ENCODE measurements around the gene KBTBD2.
"Not testable (repeated sequence)": the region's sequence is repeated elsewhere in the genome, so short reads cannot be mapped to it uniquely, and the experiment has no call there.

The KBTBD2 gene

GRCh38 chr7:32860090-32860489 lies 31.5 kb downstream of the KBTBD2 start:
- Histone ChIP-seq H3K9ac (ENCODE audit: low read depth in 1 of 2, low read length in 2 of 2) (no peak overlapping the region), H3K4me1 (ENCODE audit: control insufficient read depth in 2 of 2, insufficient read depth in 2 of 2, low read length in 2 of 2) (no peaks in the 10 kb centered on the region), H3K4me3 (ENCODE audit: low read length in 2 of 2) (no peak overlapping the region)

GRCh38 chr7:32858648-32859047 lies 32.9 kb downstream of the KBTBD2 start:
- Histone ChIP-seq H3K4me3 (ENCODE audit: low read length in 2 of 2) (no peak overlapping the region), H3K9ac (ENCODE audit: low read depth in 1 of 2, low read length in 2 of 2) (no peak overlapping the region), H3K36me3 (ENCODE audit: control insufficient read depth in 2 of 2, insufficient read depth in 2 of 2, low read length in 2 of 2) (no peaks in the 10 kb centered on the region), H3K9me3 (ENCODE audit: control insufficient read depth in 2 of 2, low read length in 2 of 2) (no peaks in the 10 kb centered on the region), H3K27ac (ENCODE audit: low read depth in 2 of 2, low read length in 2 of 2) (no peak overlapping the region), H3K4me1 (ENCODE audit: control insufficient read depth in 2 of 2, insufficient read depth in 2 of 2, low read length in 2 of 2) (no peaks in the 10 kb centered on the region), H3K27me3 (ENCODE audit: control insufficient read depth in 2 of 2, insufficient read depth in 2 of 2, low read length in 2 of 2) (no peaks in the 10 kb centered on the region)

More at GRCh38 chr7:32860090-32860489, 31.5 kb downstream of the KBTBD2 start:
- H3K27ac ChIP-seq (ENCODE audit: low read depth in 2 of 2, low read length in 2 of 2), result no peak overlapping the region
- H3K27me3 ChIP-seq (ENCODE audit: control insufficient read depth in 2 of 2, insufficient read depth in 2 of 2, low read length in 2 of 2), result no peaks in the 10 kb centered on the region
- no peaks in the 10 kb centered on the region for H3K9me3 ChIP-seq (ENCODE audit: control insufficient read depth in 2 of 2, low read length in 2 of 2)
- H3K36me3 ChIP-seq (ENCODE audit: control insufficient read depth in 2 of 2, insufficient read depth in 2 of 2, low read length in 2 of 2), result no peaks in the 10 kb centered on the region

GRCh38 chr7:32857063-32857462 lies 34.5 kb downstream of the KBTBD2 start:
- not testable (repeated sequence) for H3K4me3 ChIP-seq (ENCODE audit: low read length in 2 of 2); H3K27ac ChIP-seq (ENCODE audit: low read depth in 2 of 2, low read length in 2 of 2); H3K36me3 ChIP-seq (ENCODE audit: control insufficient read depth in 2 of 2, insufficient read depth in 2 of 2, low read length in 2 of 2); H3K4me1 ChIP-seq (ENCODE audit: control insufficient read depth in 2 of 2, insufficient read depth in 2 of 2, low read length in 2 of 2); H3K27me3 ChIP-seq (ENCODE audit: control insufficient read depth in 2 of 2, insufficient read depth in 2 of 2, low read length in 2 of 2); H3K9me3 ChIP-seq (ENCODE audit: control insufficient read depth in 2 of 2, low read length in 2 of 2); H3K9ac ChIP-seq (ENCODE audit: low read depth in 1 of 2, low read length in 2 of 2)

- not testable (repeated sequence) for H3K9me3 ChIP-seq (ENCODE audit: control insufficient read depth in 2 of 2, low read length in 2 of 2); H3K27me3 ChIP-seq (ENCODE audit: control insufficient read depth in 2 of 2, insufficient read depth in 2 of 2, low read length in 2 of 2); H3K9ac ChIP-seq (ENCODE audit: low read depth in 1 of 2, low read length in 2 of 2); H3K4me3 ChIP-seq (ENCODE audit: low read length in 2 of 2); H3K4me1 ChIP-seq (ENCODE audit: control insufficient read depth in 2 of 2, insufficient read depth in 2 of 2, low read length in 2 of 2); H3K36me3 ChIP-seq (ENCODE audit: control insufficient read depth in 2 of 2, insufficient read depth in 2 of 2, low read length in 2 of 2); H3K27ac ChIP-seq (ENCODE audit: low read depth in 2 of 2, low read length in 2 of 2)
These were observed 35.5 kb downstream of the KBTBD2 start for GRCh38 chr7:32855837-32856775.

- H3K4me3 ChIP-seq (ENCODE audit: low read length in 2 of 2); H3K4me1 ChIP-seq (ENCODE audit: control insufficient read depth in 2 of 2, insufficient read depth in 2 of 2, low read length in 2 of 2); H3K27ac ChIP-seq (ENCODE audit: low read depth in 2 of 2, low read length in 2 of 2): not testable (repeated sequence)
These were observed 40.9 kb downstream of the KBTBD2 start for GRCh38 chr7:32850654-32851053.

GRCh38 chr7:32848655-32849054 lies 42.9 kb downstream of the KBTBD2 start:
- H3K9me3 ChIP-seq (ENCODE audit: control insufficient read depth in 2 of 2, low read length in 2 of 2); H3K4me1 ChIP-seq (ENCODE audit: control insufficient read depth in 2 of 2, insufficient read depth in 2 of 2, low read length in 2 of 2); H3K9ac ChIP-seq (ENCODE audit: low read depth in 1 of 2, low read length in 2 of 2); H3K4me3 ChIP-seq (ENCODE audit: low read length in 2 of 2); H3K27me3 ChIP-seq (ENCODE audit: control insufficient read depth in 2 of 2, insufficient read depth in 2 of 2, low read length in 2 of 2); H3K27ac ChIP-seq (ENCODE audit: low read depth in 2 of 2, low read length in 2 of 2); H3K36me3 ChIP-seq (ENCODE audit: control insufficient read depth in 2 of 2, insufficient read depth in 2 of 2, low read length in 2 of 2): not testable (repeated sequence)

More at GRCh38 chr7:32850654-32851053, 40.9 kb downstream of the KBTBD2 start:
- not testable (repeated sequence) for H3K9me3 ChIP-seq (ENCODE audit: control insufficient read depth in 2 of 2, low read length in 2 of 2); H3K9ac ChIP-seq (ENCODE audit: low read depth in 1 of 2, low read length in 2 of 2); H3K27me3 ChIP-seq (ENCODE audit: control insufficient read depth in 2 of 2, insufficient read depth in 2 of 2, low read length in 2 of 2); H3K36me3 ChIP-seq (ENCODE audit: control insufficient read depth in 2 of 2, insufficient read depth in 2 of 2, low read length in 2 of 2)

- H3K4me3 ChIP-seq (ENCODE audit: low read length in 2 of 2), result no peak overlapping the region
These were observed 44.8 kb downstream of the KBTBD2 start for GRCh38 chr7:32846630-32847225.

GRCh38 chr7:32844748-32845147 lies 46.8 kb downstream of the KBTBD2 start:
- not testable (repeated sequence) for H3K27ac ChIP-seq (ENCODE audit: low read depth in 2 of 2, low read length in 2 of 2); H3K4me1 ChIP-seq (ENCODE audit: control insufficient read depth in 2 of 2, insufficient read depth in 2 of 2, low read length in 2 of 2); H3K36me3 ChIP-seq (ENCODE audit: control insufficient read depth in 2 of 2, insufficient read depth in 2 of 2, low read length in 2 of 2); H3K9ac ChIP-seq (ENCODE audit: low read depth in 1 of 2, low read length in 2 of 2); H3K27me3 ChIP-seq (ENCODE audit: control insufficient read depth in 2 of 2, insufficient read depth in 2 of 2, low read length in 2 of 2); H3K4me3 ChIP-seq (ENCODE audit: low read length in 2 of 2); H3K9me3 ChIP-seq (ENCODE audit: control insufficient read depth in 2 of 2, low read length in 2 of 2)

More at GRCh38 chr7:32846630-32847225, 44.8 kb downstream of the KBTBD2 start:
- no peaks in the 10 kb centered on the region for H3K4me1 ChIP-seq (ENCODE audit: control insufficient read depth in 2 of 2, insufficient read depth in 2 of 2, low read length in 2 of 2)
- H3K9me3 ChIP-seq (ENCODE audit: control insufficient read depth in 2 of 2, low read length in 2 of 2), result no peaks in the 10 kb centered on the region
- H3K9ac ChIP-seq (ENCODE audit: low read depth in 1 of 2, low read length in 2 of 2), result no peak overlapping the region
- no peaks in the 10 kb centered on the region for H3K36me3 ChIP-seq (ENCODE audit: control insufficient read depth in 2 of 2, insufficient read depth in 2 of 2, low read length in 2 of 2)
- H3K27ac ChIP-seq (ENCODE audit: low read depth in 2 of 2, low read length in 2 of 2), result no peak overlapping the region
- no peaks in the 10 kb centered on the region for H3K27me3 ChIP-seq (ENCODE audit: control insufficient read depth in 2 of 2, insufficient read depth in 2 of 2, low read length in 2 of 2)

GRCh38 chr7:32843763-32844162 lies 47.8 kb downstream of the KBTBD2 start:
- not testable (repeated sequence) for H3K27ac ChIP-seq (ENCODE audit: low read depth in 2 of 2, low read length in 2 of 2); H3K4me3 ChIP-seq (ENCODE audit: low read length in 2 of 2); H3K9me3 ChIP-seq (ENCODE audit: control insufficient read depth in 2 of 2, low read length in 2 of 2); H3K9ac ChIP-seq (ENCODE audit: low read depth in 1 of 2, low read length in 2 of 2); H3K27me3 ChIP-seq (ENCODE audit: control insufficient read depth in 2 of 2, insufficient read depth in 2 of 2, low read length in 2 of 2); H3K4me1 ChIP-seq (ENCODE audit: control insufficient read depth in 2 of 2, insufficient read depth in 2 of 2, low read length in 2 of 2); H3K36me3 ChIP-seq (ENCODE audit: control insufficient read depth in 2 of 2, insufficient read depth in 2 of 2, low read length in 2 of 2)

- H3K4me1 ChIP-seq (ENCODE audit: control insufficient read depth in 2 of 2, insufficient read depth in 2 of 2, low read length in 2 of 2); H3K9me3 ChIP-seq (ENCODE audit: control insufficient read depth in 2 of 2, low read length in 2 of 2); H3K9ac ChIP-seq (ENCODE audit: low read depth in 1 of 2, low read length in 2 of 2); H3K27ac ChIP-seq (ENCODE audit: low read depth in 2 of 2, low read length in 2 of 2); H3K27me3 ChIP-seq (ENCODE audit: control insufficient read depth in 2 of 2, insufficient read depth in 2 of 2, low read length in 2 of 2); H3K4me3 ChIP-seq (ENCODE audit: low read length in 2 of 2); H3K36me3 ChIP-seq (ENCODE audit: control insufficient read depth in 2 of 2, insufficient read depth in 2 of 2, low read length in 2 of 2): not testable (repeated sequence)
These were observed 51.7 kb downstream of the KBTBD2 start for GRCh38 chr7:32839846-32840245.
